SU-DHL-6 (cell line): ENCODE measurements around the gene SAMD14.

Experiments
- H2AFZ ChIP-seq: fragments of 200-600 bp; sonication (generic); 2 replicates; pipeline ENCODE4 v1.6.1; 2014; ENCODE audit warnings: low read depth, mild to moderate bottlenecking, moderate library complexity, mixed read lengths, antibody characterized with exemption, low read length; ENCODE audit not compliant: severe bottlenecking
- H3F3A ChIP-seq: fragments of 200-600 bp; shearing (Covaris generic); 2 replicates; pipeline ENCODE4 v1.6.0; 2016; ENCODE audit warnings: antibody characterized with exemption, mild to moderate bottlenecking; ENCODE audit not compliant: insufficient read depth
- H3K27ac ChIP-seq: fragments of 200-600 bp; sonication (generic); 2 replicates; pipeline ENCODE4 v1.5.1; 2016; ENCODE audit warnings: low read depth, mild to moderate bottlenecking, low read length, moderate library complexity, mixed read lengths
- H3K27me3 ChIP-seq: fragments of 200-600 bp; sonication (generic), shearing (Covaris generic); 2 replicates; pipeline ENCODE4 v1.6.0; 2014; ENCODE audit warnings: mild to moderate bottlenecking, low read length
- H3K36me3 ChIP-seq: fragments of 200-600 bp; sonication (generic); 2 replicates; pipeline ENCODE4 v1.6.1; 2014; ENCODE audit warnings: mild to moderate bottlenecking, low read length, mixed read lengths
- H3K4me2 ChIP-seq: fragments of 300-600, 200-600 bp; shearing (Covaris generic), sonication (generic); 2 replicates; pipeline ENCODE4 v1.6.0; 2014; ENCODE audit warnings: low read length, low read depth, mild to moderate bottlenecking; ENCODE audit not compliant: poor library complexity, severe bottlenecking
- H3K4me3 ChIP-seq: fragments of 200-600 bp; sonication (generic); 2 replicates; pipeline ENCODE4 v1.5.1; 2014; ENCODE audit warnings: antibody characterized with exemption, low read length, mild to moderate bottlenecking, mixed read lengths; ENCODE audit not compliant: insufficient read depth, poor library complexity, severe bottlenecking
- H3K79me2 ChIP-seq: fragments of 200-600 bp; sonication (generic); 2 replicates; pipeline ENCODE4 v1.6.1; 2014; ENCODE audit warnings: mild to moderate bottlenecking, low read length, moderate library complexity; ENCODE audit not compliant: insufficient read depth
- H3K9ac ChIP-seq: fragments of 200-600 bp; sonication (generic); 2 replicates; pipeline ENCODE4 v1.7.0; 2014; ENCODE audit warnings: mild to moderate bottlenecking, low read length
- H3K9me2 ChIP-seq: fragments of 200-600 bp; sonication (generic); replicated peaks from 2 replicates; pipeline ENCODE4 v1.6.1; 2014; ENCODE audit warnings: low read length; ENCODE audit not compliant: insufficient read depth
- H3K9me3 ChIP-seq: fragments of 200-600 bp; sonication (generic); 2 replicates; pipeline ENCODE4 v1.6.1; 2014; ENCODE audit warnings: low read length, mixed read lengths; ENCODE audit not compliant: insufficient read depth
- H4K20me1 ChIP-seq: fragments of 200-600 bp; sonication (generic); 2 replicates; pipeline ENCODE4 v1.6.1; 2014; ENCODE audit warnings: low read depth, mild to moderate bottlenecking, antibody characterized with exemption, low read length, moderate library complexity, mixed read lengths
- EZH2phosphoT487 ChIP-seq: fragments of 200-600 bp; sonication (generic), shearing (Covaris generic); conservative IDR thresholded peaks from 2 replicates; pipeline ENCODE4 v1.6.1; 2018; ENCODE audit warnings: mild to moderate bottlenecking, antibody characterized with exemption, low read length, moderate library complexity, mixed read lengths
- TF ChIP-seq, protein P1 (sequence below): fragments of 200-600 bp; sonication (generic); IDR thresholded peaks from one replicate; pipeline ENCODE4 v1.5.1; 2017; ENCODE audit warnings: antibody characterized with exemption, mild to moderate bottlenecking, low read length, moderate library complexity; ENCODE audit not compliant: insufficient read depth, poor library complexity, severe bottlenecking

The SAMD14 gene

DNA sequence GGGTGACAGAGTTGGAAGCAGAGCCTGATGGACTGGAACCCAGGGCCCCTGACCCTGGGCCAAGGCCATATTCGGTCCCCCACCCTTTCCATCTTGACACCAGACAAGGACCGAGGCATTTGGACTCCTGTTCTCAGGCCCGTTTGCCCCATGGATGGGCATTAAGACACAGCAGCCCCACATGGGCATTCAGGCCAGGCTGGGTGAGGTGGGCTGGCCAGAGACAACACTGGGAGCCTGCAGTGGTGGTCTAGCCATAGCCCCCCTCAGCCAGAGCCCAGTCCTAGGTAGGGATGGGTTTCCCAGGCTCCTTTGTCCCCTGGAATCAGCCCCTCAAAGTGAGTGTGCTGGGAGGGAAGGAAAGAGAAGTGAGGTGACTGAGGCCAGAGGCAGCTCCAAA lies 33.2 kb downstream of the SAMD14 start:
- no peaks in the 10 kb centered on the region for H3K79me2 ChIP-seq
- H3K9me3 ChIP-seq = no peaks in the 10 kb centered on the region
- H3K27me3 ChIP-seq = no peaks in the 10 kb centered on the region
- no peak overlapping the region for H2AFZ ChIP-seq
- H3K4me3 ChIP-seq = no peak overlapping the region
- no peaks in the 10 kb centered on the region for H3F3A ChIP-seq
- no peak overlapping the region for H3K9ac ChIP-seq
- H3K27ac ChIP-seq = no peak overlapping the region
- no peak overlapping the region for H3K4me2 ChIP-seq
- no peak for TF ChIP-seq EZH2phosphoT487
- TF ChIP-seq, protein P1, sequence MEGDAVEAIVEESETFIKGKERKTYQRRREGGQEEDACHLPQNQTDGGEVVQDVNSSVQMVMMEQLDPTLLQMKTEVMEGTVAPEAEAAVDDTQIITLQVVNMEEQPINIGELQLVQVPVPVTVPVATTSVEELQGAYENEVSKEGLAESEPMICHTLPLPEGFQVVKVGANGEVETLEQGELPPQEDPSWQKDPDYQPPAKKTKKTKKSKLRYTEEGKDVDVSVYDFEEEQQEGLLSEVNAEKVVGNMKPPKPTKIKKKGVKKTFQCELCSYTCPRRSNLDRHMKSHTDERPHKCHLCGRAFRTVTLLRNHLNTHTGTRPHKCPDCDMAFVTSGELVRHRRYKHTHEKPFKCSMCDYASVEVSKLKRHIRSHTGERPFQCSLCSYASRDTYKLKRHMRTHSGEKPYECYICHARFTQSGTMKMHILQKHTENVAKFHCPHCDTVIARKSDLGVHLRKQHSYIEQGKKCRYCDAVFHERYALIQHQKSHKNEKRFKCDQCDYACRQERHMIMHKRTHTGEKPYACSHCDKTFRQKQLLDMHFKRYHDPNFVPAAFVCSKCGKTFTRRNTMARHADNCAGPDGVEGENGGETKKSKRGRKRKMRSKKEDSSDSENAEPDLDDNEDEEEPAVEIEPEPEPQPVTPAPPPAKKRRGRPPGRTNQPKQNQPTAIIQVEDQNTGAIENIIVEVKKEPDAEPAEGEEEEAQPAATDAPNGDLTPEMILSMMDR = no peak
- H4K20me1 ChIP-seq = no peaks in the 10 kb centered on the region
- no peaks in the 10 kb centered on the region for H3K36me3 ChIP-seq
- H3K9me2 ChIP-seq = no peaks in the 10 kb centered on the region

DNA sequence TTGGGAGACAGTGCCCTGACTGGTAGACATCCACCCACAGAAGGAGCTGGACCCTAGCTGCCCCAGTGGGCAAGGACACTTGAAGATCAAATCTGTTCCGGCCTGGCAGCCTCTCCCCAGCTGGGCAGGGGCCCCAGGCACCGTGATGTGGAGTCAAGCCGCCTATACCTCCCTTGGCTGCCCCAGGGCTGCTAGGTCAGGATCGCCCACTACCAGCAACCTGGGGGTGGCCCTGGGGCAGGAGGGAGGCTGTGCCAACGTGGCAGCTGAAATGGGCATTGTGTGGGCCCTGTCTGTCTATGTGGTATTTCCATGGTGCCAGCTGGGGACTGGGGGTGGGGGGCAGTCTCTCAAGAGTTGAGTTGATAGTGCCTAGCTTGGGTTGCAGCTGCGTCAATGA lies 33.9 kb downstream of the SAMD14 start:
- H3K9ac ChIP-seq = no peak overlapping the region
- no peak overlapping the region for H2AFZ ChIP-seq
- no peaks in the 10 kb centered on the region for H3K36me3 ChIP-seq
- H3K9me2 ChIP-seq = no peaks in the 10 kb centered on the region
- no peak overlapping the region for H3K27ac ChIP-seq
- H4K20me1 ChIP-seq = no peaks in the 10 kb centered on the region
- H3F3A ChIP-seq = no peaks in the 10 kb centered on the region
- no peaks in the 10 kb centered on the region for H3K9me3 ChIP-seq
- H3K79me2 ChIP-seq = no peaks in the 10 kb centered on the region
- no peak overlapping the region for H3K4me3 ChIP-seq
- TF ChIP-seq EZH2phosphoT487 = no peak
- TF ChIP-seq, protein P1 = no peak
- no peak overlapping the region for H3K4me2 ChIP-seq
- no peaks in the 10 kb centered on the region for H3K27me3 ChIP-seq

DNA sequence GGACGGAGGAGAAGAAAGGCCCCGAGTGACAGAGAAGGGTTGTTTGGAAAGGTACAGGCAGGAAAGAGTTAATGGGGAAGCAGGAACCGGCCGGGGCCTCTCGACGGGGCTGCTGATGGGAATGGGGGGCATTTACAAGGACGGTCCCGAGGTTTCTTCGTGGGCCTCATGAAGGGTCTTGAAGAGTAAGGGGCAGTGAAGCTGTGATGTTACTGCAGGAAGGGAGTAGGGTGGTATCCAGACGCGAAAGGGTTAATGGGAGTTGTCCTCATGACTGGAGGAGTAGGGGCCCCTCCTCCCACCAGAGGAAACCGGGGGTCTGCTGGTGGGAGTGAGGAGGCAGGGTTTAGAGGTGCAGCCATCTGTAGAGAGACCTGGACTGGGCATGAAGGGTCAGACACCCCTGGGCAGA lies 34.3 kb downstream of the SAMD14 start:
- Histone ChIP-seq H3K4me3 (no peak overlapping the region), H3K79me2 (no peaks in the 10 kb centered on the region), H3K27me3 (no peaks in the 10 kb centered on the region), H2AFZ (no peak overlapping the region), H4K20me1 (no peaks in the 10 kb centered on the region), H3K27ac (no peak overlapping the region), H3K4me2 (peak overlapping the region; percentile 15), H3K9me2 (no peaks in the 10 kb centered on the region), H3F3A (no peaks in the 10 kb centered on the region), H3K36me3 (no peaks in the 10 kb centered on the region), H3K9ac (no peak overlapping the region), H3K9me3 (no peaks in the 10 kb centered on the region)
- TF ChIP-seq, protein P1 = no peak
- TF ChIP-seq EZH2phosphoT487 = no peak
